K562 (cell line): Measurements from ENCODE around the gene EPHA10. TPM values are rescaled to one million over a fixed set of nuclear protein-coding genes. Genes with fewer than 3 reads are reported as not detected.
A peak's percentile ranks its signal among the peaks of the same experiment; 100 is the strongest.

Experiments used
- ARID1B ChIP-seq: fragments of 450-650 bp; IDR thresholded peaks from 2 replicates; pipeline ENCODE4 v1.6.1; 2016; ENCODE audit warnings: antibody characterized with exemption, mild to moderate bottlenecking, inconsistent platforms
- CBFA2T2 ChIP-seq: fragments of 450-650 bp; conservative IDR thresholded peaks from 2 replicates; pipeline ENCODE4 v1.6.1; 2017; ENCODE audit warnings: mild to moderate bottlenecking
- E2F3 ChIP-seq: fragments of 250-450 bp; sonication (Bioruptor Pico); IDR thresholded peaks from 2 replicates; pipeline ENCODE4 v1.4.0; 2020; ENCODE audit warnings: mild to moderate bottlenecking
- E2F5 ChIP-seq: sonication (generic); formaldehyde crosslinking; IDR thresholded peaks from 2 replicates; pipeline ENCODE4 v1.8.0; 2022; ENCODE audit warnings: mild to moderate bottlenecking, missing genetic modification reagents
- ETV5 ChIP-seq: sonication (generic); formaldehyde crosslinking; IDR thresholded peaks from 2 replicates; pipeline ENCODE4 v1.4.0; 2020; ENCODE audit warnings: low read depth, mild to moderate bottlenecking, missing genetic modification reagents
- FOXJ2 ChIP-seq: fragments of 200-800 bp; sonication (Bioruptor generic); IDR thresholded peaks from 2 replicates; pipeline ENCODE4 v1.6.1; 2016; ENCODE audit warnings: missing genetic modification characterization, missing compliant biosample characterization
- FOXK1 ChIP-seq: sonication (generic); formaldehyde crosslinking; IDR thresholded peaks from 2 replicates; pipeline ENCODE4 v1.8.0; 2022; ENCODE audit warnings: missing genetic modification reagents, mild to moderate bottlenecking, borderline replicate concordance
- KLF6 ChIP-seq: fragments of 250-450 bp; sonication (Bioruptor Pico); IDR thresholded peaks from 2 replicates; pipeline ENCODE4 v1.4.0; 2020; ENCODE audit warnings: mild to moderate bottlenecking, moderate library complexity, borderline replicate concordance
- L3MBTL2 ChIP-seq: fragments of 450-650 bp; IDR thresholded peaks from 2 replicates; pipeline ENCODE4 v1.6.1; 2016; ENCODE audit warnings: mild to moderate bottlenecking, moderate library complexity
- LEF1 ChIP-seq: fragments of 450-650 bp; IDR thresholded peaks from 2 replicates; pipeline ENCODE4 v1.6.1; 2016; ENCODE audit warnings: mild to moderate bottlenecking
- NFE2 ChIP-seq: IDR thresholded peaks from 2 replicates; pipeline ENCODE4 v1.6.1; 2014; ENCODE audit warnings: antibody characterized with exemption, low read depth
- POU5F1 ChIP-seq: fragments of 150-350 bp; IDR thresholded peaks from 2 replicates; pipeline ENCODE4 v1.6.1; 2014; ENCODE audit warnings: borderline replicate concordance, low read length, low read depth, mild to moderate bottlenecking; ENCODE audit not compliant: partially characterized antibody
- SIN3A ChIP-seq, 2 experiments: fragments of 150-350 bp in 1 of 2; IDR thresholded peaks; 2 replicates each; pipeline ENCODE4 v1.6.1; 2011 to 2016; ENCODE audit warnings: borderline replicate concordance in 2 of 2, low read depth in 2 of 2, low read length in 2 of 2, mild to moderate bottlenecking in 2 of 2, moderate library complexity in 2 of 2; ENCODE audit not compliant: control insufficient read depth in 1 of 2
- SREBF2 ChIP-seq: sonication (generic); formaldehyde crosslinking; IDR thresholded peaks from 2 replicates; pipeline ENCODE4 v1.4.0; 2020; ENCODE audit warnings: mild to moderate bottlenecking, missing genetic modification reagents
- TRIM25 ChIP-seq: fragments of 450-650 bp; IDR thresholded peaks from 2 replicates; pipeline ENCODE4 v1.7.0; 2016; ENCODE audit warnings: borderline replicate concordance
- XRCC3 ChIP-seq: fragments of 450-650 bp; IDR thresholded peaks from 2 replicates; pipeline ENCODE4 v1.6.1; 2017; ENCODE audit warnings: mild to moderate bottlenecking, moderate library complexity
- ZBTB1 ChIP-seq: sonication (generic); formaldehyde crosslinking; IDR thresholded peaks from 2 replicates; pipeline ENCODE4 v1.8.1; 2023; ENCODE audit warnings: missing genetic modification reagents, low read depth, mild to moderate bottlenecking, borderline replicate concordance
- ZNF384 ChIP-seq: IDR thresholded peaks from 2 replicates; pipeline ENCODE4 v1.6.1; 2012; ENCODE audit warnings: low read depth, low read length, improper control_type of control experiment
- polyA plus RNA-seq, 8 experiments: library from polyadenylated mRNA; depleted of rRNA in 4 of 8; stranded (reverse) in 5 of 8; unstranded in 3 of 8; fragments of >200 nt; fragmentation: Nextera tagmentation in 2 of 8; fragmentation: Illumina TruSeq in 1 of 8; extraction: Ambion mirVana in 2 of 8; extraction: Trizol in 1 of 8; gene quantifications; 2 replicates each; pipeline versions ENCODE4 v1.2.1 to v1.2.3, GENCODE V29; 2011 to 2014; ENCODE audit warnings: inconsistent platforms in 1 of 8, missing spikeins in 1 of 8
- total RNA-seq, 7 experiments: library from RNA; depleted of rRNA in 6 of 7; stranded (reverse); fragments of >200 nt in 6 of 7; fragmentation: Illumina TruSeq in 2 of 7; extraction: Trizol in 2 of 7; gene quantifications; 2 replicates each; pipeline versions ENCODE4 v1.2.1 to v1.2.3, GENCODE V29; 2011 to 2021; ENCODE audit warnings: low replicate concordance in 1 of 7
- TF ChIP-seq, protein P1 (sequence below): fragments of 450-650 bp; IDR thresholded peaks from 2 replicates; pipeline ENCODE4 v1.6.1; 2014; ENCODE audit warnings: low read depth, mild to moderate bottlenecking, moderate library complexity, borderline replicate concordance
- TF ChIP-seq, protein P2 (sequence below), 3 experiments: IDR thresholded peaks in 2 of 3; conservative IDR thresholded peaks in 1 of 3; 2 replicates each; pipeline ENCODE4 v1.5.1; 2011 to 2012; ENCODE audit warnings: low read length in 3 of 3, mild to moderate bottlenecking in 3 of 3, control low read depth in 2 of 3, improper control_type of control experiment in 1 of 3, inconsistent platforms in 1 of 3, low read depth in 1 of 3, mixed read lengths in 1 of 3, moderate library complexity in 1 of 3; ENCODE audit not compliant: insufficient read depth in 2 of 3
- TF ChIP-seq, protein P3 (sequence below): IDR thresholded peaks from 2 replicates; pipeline ENCODE4 v1.6.1; 2011; ENCODE audit warnings: borderline replicate concordance, low read depth, mild to moderate bottlenecking, moderate library complexity, low read length; ENCODE audit not compliant: insufficient read depth, poor library complexity, severe bottlenecking

The EPHA10 gene
- total and polyA plus RNA-seq, 9 of the 15 experiments (the other 6 are each of a cell fraction or from before 2014, with no cell fraction given) = 0.03 TPM; not detected in 8

DNA sequence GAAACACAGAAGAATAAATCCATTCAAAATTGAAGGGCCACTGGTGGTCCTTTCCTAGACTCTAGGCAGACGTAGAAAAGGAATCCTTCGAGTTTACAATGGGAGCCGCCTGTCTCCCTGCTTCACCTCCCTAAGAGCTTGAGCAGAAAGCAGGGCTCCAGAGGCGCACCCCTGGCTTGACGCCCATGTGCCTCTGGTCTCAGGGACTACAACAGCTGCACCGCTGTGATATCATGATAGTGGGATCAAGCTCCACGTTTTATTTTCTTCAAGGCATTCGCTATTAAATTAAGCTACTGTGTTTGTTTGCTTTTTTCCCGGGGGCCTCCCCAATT, 42.3 kb upstream of the EPHA10 start (continued):
- TF ChIP-seq TRIM25 (no peak), NFE2 (no peak), CBFA2T2 (no peak), SREBF2 (0 out of 2 replicates have a peak, but pooled peaks have one; percentile 54), ETV5 (CRISPR knock-in tag) (0 out of 2 replicates have a peak, but pooled peaks have one; percentile 24), ZBTB1 (CRISPR knock-in tag) (no peak), E2F5 (CRISPR knock-in tag) (no peak), ARID1B (peak; percentile 24; the same call in 1 of the 2 replicates), FOXJ2 (no peak), POU5F1 (no peak), SIN3A (IDR thresholded peaks at IDR 0.05; ENCODE audit: borderline replicate concordance in 2 of 2, control insufficient read depth in 1 of 2, low read depth in 2 of 2, low read length in 2 of 2) (peak in 1 of 2 experiments; percentile 67; a peak in 2 of 4 replicates), XRCC3 (no peak), L3MBTL2 (no peak), KLF6 (CRISPR knock-in tag) (no peak), ZNF384 (no peak), FOXK1 (CRISPR knock-in tag) (0 out of 2 replicates have a peak, but pooled peaks have one; percentile 29), LEF1 (no peak), E2F3 (no peak)
- TF ChIP-seq, protein P1, sequence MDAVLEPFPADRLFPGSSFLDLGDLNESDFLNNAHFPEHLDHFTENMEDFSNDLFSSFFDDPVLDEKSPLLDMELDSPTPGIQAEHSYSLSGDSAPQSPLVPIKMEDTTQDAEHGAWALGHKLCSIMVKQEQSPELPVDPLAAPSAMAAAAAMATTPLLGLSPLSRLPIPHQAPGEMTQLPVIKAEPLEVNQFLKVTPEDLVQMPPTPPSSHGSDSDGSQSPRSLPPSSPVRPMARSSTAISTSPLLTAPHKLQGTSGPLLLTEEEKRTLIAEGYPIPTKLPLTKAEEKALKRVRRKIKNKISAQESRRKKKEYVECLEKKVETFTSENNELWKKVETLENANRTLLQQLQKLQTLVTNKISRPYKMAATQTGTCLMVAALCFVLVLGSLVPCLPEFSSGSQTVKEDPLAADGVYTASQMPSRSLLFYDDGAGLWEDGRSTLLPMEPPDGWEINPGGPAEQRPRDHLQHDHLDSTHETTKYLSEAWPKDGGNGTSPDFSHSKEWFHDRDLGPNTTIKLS = no peak; the same call in 1 of the 2 replicates
- TF ChIP-seq, protein P2, sequence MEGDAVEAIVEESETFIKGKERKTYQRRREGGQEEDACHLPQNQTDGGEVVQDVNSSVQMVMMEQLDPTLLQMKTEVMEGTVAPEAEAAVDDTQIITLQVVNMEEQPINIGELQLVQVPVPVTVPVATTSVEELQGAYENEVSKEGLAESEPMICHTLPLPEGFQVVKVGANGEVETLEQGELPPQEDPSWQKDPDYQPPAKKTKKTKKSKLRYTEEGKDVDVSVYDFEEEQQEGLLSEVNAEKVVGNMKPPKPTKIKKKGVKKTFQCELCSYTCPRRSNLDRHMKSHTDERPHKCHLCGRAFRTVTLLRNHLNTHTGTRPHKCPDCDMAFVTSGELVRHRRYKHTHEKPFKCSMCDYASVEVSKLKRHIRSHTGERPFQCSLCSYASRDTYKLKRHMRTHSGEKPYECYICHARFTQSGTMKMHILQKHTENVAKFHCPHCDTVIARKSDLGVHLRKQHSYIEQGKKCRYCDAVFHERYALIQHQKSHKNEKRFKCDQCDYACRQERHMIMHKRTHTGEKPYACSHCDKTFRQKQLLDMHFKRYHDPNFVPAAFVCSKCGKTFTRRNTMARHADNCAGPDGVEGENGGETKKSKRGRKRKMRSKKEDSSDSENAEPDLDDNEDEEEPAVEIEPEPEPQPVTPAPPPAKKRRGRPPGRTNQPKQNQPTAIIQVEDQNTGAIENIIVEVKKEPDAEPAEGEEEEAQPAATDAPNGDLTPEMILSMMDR (IDR thresholded peaks at IDR 0.05 in 2 of 3, conservative IDR thresholded peaks at IDR 0.05 in 1 of 3; ENCODE audit: insufficient read depth in 2 of 3, low read depth in 1 of 3, low read length in 3 of 3) = no peak
- TF ChIP-seq, protein P3, sequence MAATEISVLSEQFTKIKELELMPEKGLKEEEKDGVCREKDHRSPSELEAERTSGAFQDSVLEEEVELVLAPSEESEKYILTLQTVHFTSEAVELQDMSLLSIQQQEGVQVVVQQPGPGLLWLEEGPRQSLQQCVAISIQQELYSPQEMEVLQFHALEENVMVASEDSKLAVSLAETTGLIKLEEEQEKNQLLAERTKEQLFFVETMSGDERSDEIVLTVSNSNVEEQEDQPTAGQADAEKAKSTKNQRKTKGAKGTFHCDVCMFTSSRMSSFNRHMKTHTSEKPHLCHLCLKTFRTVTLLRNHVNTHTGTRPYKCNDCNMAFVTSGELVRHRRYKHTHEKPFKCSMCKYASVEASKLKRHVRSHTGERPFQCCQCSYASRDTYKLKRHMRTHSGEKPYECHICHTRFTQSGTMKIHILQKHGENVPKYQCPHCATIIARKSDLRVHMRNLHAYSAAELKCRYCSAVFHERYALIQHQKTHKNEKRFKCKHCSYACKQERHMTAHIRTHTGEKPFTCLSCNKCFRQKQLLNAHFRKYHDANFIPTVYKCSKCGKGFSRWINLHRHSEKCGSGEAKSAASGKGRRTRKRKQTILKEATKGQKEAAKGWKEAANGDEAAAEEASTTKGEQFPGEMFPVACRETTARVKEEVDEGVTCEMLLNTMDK = no peak
